Ammon's horn (tissue), 1 donor: ENCODE results near the gene ZDHHC5.
A peak's percentile ranks its signal among the peaks of the same experiment; 100 is the strongest.
"Not testable (repeated sequence)": the region's sequence is repeated elsewhere in the genome, so short reads cannot be mapped to it uniquely, and the experiment has no call there.

Experiments used
- DNase-seq: peaks from one replicate; pipeline ENCODE4 v3.0.0-alpha.2; 2016; ENCODE audit warnings: low spot score

ZDHHC5 gene

DNA sequence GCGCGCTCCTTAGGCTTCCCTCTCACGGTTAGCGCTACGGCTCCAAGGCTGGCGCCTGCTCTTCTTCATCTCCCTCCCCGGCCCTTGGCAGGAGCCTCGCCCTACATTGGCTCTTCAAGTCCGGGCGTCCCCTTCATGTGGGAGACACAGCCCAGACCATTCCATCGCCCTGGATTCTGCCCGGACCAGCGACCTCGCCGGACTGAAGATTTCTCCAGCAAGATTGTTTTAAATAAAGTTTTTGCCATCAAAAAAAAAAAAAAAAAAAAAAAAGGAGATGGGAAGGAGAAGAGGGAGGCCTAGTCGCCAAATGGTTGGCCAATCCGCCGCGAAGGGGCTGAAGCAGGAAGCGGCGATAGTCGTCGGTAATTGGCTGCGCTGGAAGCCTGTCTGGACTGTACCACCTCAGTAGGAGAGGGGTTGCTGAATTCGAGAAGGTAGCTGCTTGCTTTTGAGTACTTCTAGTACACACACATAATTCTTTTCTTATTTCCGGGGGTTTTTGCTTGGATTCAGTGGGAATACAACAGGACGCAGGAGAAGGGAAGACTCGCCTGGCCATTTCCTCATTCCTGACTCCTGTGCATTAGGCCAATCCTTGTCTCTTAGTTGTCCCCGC, 688 bp upstream of the ZDHHC5 start:
- peak; percentile 99 for DNase-seq

DNA sequence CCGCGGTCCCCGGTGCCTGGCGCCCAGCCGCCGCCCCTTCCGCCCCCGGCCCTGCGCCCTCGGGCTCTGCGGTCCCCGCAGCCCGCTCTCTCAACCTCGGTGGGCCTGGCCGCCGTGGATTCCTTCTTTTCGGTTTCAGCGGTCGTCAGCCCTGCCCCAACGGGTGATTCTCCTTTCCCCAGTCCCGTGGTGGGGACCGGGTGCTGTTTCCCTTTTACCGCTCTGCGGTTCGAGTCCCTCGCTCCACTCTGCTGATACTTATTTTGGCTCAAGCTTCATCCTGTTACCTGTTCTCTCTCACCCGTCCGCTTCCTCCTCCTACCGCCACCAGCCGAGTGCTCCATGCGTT, 494 bp downstream of the ZDHHC5 start:
- peak; percentile 17 for DNase-seq

DNA sequence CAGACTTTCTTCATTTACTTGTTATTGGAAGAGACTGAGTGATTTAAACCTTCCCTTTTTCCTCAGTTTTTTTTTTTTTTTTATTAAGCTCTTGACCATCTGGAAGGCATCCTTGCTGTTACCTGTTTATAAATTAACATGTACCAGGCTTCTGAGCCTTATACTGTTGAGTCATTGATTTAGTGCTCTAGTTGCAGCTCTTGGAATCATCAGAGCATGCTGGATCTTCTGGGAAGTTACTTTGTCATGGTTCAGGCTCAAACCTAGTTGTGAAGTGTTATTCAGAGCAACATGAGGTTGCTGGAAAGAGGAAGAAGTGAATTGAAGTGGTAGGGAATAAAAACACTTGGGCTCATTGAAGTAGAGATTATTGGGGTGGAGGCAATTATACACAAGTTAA, 6.3 kb downstream of the ZDHHC5 start:
- DNase-seq: no peak

- DNase-seq: no peak
Measured at GRCh38 chr11:57675176-57675941, 7.4 kb downstream of the ZDHHC5 start.

DNA sequence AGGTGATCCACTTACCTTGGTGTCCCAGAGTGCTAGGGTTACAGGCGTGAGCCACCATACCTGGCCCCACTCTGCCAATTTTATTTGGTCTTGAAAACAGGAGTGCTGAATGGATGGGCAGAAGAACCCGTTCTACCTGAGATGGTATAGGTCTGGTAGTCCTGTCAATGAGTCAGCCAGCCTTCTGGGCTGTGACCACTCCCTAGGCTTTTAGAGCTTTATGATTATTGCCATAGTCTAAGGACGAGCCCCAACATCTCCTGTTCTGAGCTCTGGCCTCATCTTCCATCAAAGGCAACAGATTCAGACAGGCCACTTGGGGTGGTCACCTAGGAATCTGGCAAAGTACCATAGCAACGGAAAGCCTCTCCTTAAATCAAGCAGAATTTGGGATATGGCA, 11.5 kb downstream of the ZDHHC5 start:
- DNase-seq: no peak

GRCh38 chr11:57680552-57680874, 12.6 kb downstream of the ZDHHC5 start:
- no peak for DNase-seq

- no peak for DNase-seq
Measured at GRCh38 chr11:57681168-57681567, 13.3 kb downstream of the ZDHHC5 start.

- not testable (repeated sequence) for DNase-seq
Measured at GRCh38 chr11:57690474-57690873, 22.6 kb downstream of the ZDHHC5 start.

DNA sequence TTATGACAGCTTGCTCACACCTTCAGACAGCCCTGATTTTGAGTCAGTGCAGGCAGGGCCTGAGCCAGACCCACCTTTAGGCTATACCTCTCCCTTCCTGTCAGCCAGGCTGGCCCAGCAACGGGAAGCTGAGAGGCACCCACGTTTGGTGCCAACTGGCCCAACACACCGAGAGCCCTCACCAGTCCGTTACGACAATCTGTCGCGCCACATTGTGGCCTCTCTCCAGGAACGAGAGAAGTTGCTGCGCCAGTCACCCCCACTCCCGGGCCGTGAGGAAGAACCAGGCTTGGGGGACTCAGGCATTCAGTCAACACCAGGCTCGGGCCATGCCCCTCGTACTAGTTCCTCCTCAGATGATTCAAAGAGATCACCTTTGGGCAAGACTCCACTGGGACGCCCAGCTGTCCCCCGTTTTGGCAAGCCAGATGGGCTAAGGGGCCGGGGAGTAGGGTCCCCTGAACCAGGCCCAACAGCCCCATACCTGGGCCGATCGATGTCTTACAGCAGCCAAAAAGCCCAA, 31.0 kb downstream of the ZDHHC5 start:
- no peak for DNase-seq

GRCh38 chr11:57699813-57700212, 31.9 kb downstream of the ZDHHC5 start:
- no peak for DNase-seq

GRCh38 chr11:57700425-57700824, 32.5 kb downstream of the ZDHHC5 start:
- no peak for DNase-seq

GRCh38 chr11:57703341-57703740, 35.4 kb downstream of the ZDHHC5 start:
- no peak for DNase-seq

DNA sequence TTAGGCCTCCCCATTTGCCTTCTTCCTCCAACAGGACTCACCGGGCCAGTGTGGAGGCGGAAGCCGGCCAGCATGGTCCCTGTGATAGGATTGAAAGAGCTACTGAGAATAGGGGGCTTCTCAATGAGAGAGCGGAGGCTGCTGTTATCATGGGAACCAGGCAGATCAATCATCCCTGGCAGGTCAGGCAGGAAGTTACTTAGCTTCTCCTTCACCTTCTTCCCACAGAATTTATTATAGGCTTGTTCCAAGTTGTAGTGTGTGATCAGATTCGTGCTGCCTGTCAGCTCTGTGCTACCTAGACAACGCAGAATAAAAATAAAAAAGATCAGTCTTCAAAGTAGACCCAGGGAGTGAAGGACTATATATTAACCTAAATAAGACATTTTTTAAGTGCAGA, 37.0 kb downstream of the ZDHHC5 start:
- no peak for DNase-seq

DNA sequence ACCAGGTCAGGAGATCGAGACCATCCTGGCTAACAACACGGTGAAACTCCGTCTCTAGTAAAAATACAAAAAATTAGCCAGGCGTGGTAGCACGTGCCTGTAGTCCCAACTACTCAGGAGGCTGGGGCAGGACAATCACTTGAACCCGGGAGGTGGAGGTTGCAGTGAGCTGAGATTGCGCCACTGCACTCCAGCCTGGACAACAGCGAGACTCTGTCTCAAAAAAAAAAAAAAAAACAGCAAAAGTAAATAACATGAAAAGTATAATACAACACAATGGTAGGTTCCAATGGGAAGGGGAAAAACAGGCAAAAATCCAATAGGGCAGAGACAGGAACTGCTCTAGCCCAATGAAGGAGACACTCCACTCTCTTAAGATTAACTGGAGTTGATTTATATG, 37.5 kb downstream of the ZDHHC5 start:
- DNase-seq: not testable (repeated sequence)

DNA sequence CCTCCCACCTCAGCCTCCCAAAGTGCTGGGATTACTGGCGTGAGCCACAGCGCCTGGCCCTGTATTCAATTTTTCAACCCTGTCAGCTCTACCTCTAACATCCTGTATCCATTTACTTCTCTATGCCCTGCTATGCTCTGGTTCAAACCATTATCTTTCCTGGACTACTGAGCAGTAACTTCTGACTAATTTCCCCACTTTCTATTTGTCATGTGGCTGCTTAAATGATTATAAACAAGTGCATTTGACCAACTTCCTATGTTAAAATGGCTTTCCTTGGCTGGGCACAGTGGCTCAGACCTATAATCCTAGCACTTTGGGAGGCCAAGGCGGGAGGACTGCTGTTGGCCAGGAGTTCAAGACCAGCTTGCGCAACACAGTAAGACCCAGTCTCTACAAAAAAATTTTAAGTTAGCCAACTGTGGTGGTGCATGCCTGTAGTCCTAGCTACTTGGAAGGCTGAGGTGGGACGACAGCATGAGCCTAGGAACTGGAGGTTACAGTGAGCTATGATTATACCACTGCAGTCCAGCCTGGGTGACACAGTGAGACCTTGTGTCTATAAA, 42.0 kb downstream of the ZDHHC5 start:
- no peak for DNase-seq

GRCh38 chr11:57711414-57712255, 43.7 kb downstream of the ZDHHC5 start, which contains the start of gene MED19:
TSS of gene MED19 (minus strand) at chr11:57712215. CDS start at chr11:57712179, 36 bp downstream.
- peak; percentile 78 for DNase-seq

GRCh38 chr11:57712256-57713150, 44.6 kb downstream of the ZDHHC5 start, which contains the start of gene TMX2:
TSS of gene TMX2 (plus strand) at chr11:57712593. CDS start at chr11:57712619, 26 bp downstream.
- DNase-seq: peak; percentile 98

DNA sequence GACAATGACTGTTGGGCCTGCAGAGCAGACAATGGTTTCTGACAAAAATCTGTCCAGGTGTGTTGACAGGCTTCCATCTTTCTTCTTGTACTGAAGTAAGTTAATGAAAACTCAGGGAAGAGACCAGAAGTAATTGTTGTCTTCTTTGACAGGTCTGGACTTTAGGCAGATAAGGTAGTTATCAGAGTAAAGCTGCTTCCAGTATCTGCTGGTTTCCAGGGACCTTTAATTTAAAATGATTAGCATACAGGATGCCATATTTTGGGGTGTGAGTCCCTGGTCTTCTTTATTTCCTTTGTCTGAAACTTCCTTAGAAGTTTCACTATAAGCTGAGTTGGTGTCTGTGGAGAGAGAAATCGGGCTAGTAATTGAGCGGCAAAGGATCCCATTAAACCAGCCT, 45.9 kb downstream of the ZDHHC5 start:
- DNase-seq: no peak

- not testable (repeated sequence) for DNase-seq
Measured at GRCh38 chr11:57716726-57717125, 48.8 kb downstream of the ZDHHC5 start.

- no peak for DNase-seq
Measured at GRCh38 chr11:57727185-57727584, 59.3 kb downstream of the ZDHHC5 start.

DNA sequence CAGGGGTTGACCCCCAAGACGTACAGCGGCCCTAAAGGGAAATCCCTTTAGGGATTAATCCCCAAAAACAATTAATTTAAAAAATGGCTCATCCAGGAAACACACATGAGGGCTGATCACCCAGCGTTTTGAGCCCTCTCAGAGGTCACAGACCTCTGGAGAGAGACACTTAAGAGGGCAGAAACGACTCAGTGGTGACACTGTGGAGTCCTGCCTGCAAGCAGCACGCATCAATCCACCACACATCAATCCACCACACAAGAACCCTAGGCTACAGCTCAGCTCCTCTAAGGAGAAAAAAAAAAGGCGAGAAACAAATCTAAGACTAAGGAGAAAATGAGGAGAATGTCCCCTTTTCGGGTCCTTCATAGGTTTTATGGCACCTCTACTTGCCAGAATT, 60.9 kb downstream of the ZDHHC5 start:
- DNase-seq: no peak
